ENCODE measurements around the gene NRDC.

- TF ChIP-seq CTCF (IDR thresholded peaks at IDR 0.05; ENCODE audit: low read depth, low read length, poor library complexity, severe bottlenecking), result no peak
- TF ChIP-seq EZH2phosphoT487 (IDR thresholded peaks at IDR 0.05; ENCODE audit: borderline replicate concordance, low read length), result no peak
Observed at GRCh38 chr1:51788938-51789337, 89.6 kb downstream of the NRDC start.

Data from DOHH2 (cell line).